22Rv1 (cell line): ENCODE measurements around the gene PLEKHA5.

Source experiments
- ZFX ChIP-seq: fragments of 450-650 bp; IDR thresholded peaks from 2 replicates; pipeline ENCODE4 v1.6.1; 2017; ENCODE audit warnings: antibody characterized with exemption, borderline replicate concordance
- TF ChIP-seq, protein P1 (sequence below): fragments of 450-650 bp; IDR thresholded peaks from 2 replicates; pipeline ENCODE4 v1.5.1; 2017; ENCODE audit warnings: mild to moderate bottlenecking

DNA sequence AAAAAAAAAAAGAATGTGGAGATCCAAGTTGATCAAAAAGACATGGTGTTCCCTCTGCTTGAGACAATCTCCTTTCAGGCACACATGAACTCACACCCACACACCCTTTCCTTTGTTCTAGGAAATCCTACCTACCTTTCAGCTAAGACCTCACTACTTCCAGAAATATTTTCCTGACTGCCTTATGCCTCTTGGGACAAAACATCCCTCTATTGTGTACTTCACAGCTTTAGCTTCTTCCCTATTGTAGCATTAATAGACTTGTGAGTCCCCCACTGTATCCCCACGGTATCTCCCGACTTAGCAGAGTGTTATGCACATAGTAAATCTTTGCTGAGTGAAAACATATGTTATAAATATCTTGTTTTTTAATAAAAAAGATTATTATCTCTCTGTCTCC is 264.9 kb downstream of the PLEKHA5 start:
- TF ChIP-seq, protein P1, sequence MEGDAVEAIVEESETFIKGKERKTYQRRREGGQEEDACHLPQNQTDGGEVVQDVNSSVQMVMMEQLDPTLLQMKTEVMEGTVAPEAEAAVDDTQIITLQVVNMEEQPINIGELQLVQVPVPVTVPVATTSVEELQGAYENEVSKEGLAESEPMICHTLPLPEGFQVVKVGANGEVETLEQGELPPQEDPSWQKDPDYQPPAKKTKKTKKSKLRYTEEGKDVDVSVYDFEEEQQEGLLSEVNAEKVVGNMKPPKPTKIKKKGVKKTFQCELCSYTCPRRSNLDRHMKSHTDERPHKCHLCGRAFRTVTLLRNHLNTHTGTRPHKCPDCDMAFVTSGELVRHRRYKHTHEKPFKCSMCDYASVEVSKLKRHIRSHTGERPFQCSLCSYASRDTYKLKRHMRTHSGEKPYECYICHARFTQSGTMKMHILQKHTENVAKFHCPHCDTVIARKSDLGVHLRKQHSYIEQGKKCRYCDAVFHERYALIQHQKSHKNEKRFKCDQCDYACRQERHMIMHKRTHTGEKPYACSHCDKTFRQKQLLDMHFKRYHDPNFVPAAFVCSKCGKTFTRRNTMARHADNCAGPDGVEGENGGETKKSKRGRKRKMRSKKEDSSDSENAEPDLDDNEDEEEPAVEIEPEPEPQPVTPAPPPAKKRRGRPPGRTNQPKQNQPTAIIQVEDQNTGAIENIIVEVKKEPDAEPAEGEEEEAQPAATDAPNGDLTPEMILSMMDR = no peak
- no peak for TF ChIP-seq ZFX
